SK-N-SH (cell line): ENCODE results near the gene SLC6A3. TPM values are rescaled to one million over a fixed set of nuclear protein-coding genes. Genes with fewer than 3 reads are reported as not detected.

Experiments used
- CTCF ChIA-PET: fragments of 300-600, 350-600 bp; formaldehyde crosslinking; extraction: SDS; loops from one replicate; lab custom pipeline; 2021; lab: Yijun Ruan, JAX
- POLR2A ChIA-PET: fragments of 350-600 bp; sonication (Branson Sonifier 250); formaldehyde crosslinking; extraction: SDS; loops from one replicate; lab custom pipeline; 2020; ENCODE audit warnings: antibody characterized with exemption, inconsistent platforms; lab: Yijun Ruan, JAX
- DNase-seq: peaks from one replicate; pipeline ENCODE4 v3.0.0; 2012
- H2AFZ ChIP-seq: fragments of 200-600 bp; sonication (generic); 2 replicates; pipeline ENCODE4 v1.8.1; 2016; ENCODE audit warnings: antibody characterized with exemption, mild to moderate bottlenecking, low read depth
- H3F3A ChIP-seq: fragments of 200-600 bp; sonication (generic); replicated peaks from 2 replicates; pipeline ENCODE3; 2016; ENCODE audit warnings: antibody characterized with exemption, mild to moderate bottlenecking; ENCODE audit not compliant: insufficient read depth
- H3K27ac ChIP-seq, 2 experiments: fragments of 200-500 bp in 1 of 2; fragments of 200-600 bp in 1 of 2; sonication (Bioruptor generic) in 1 of 2; sonication (generic), shearing (Covaris generic) in 1 of 2; 2 replicates each; pipeline versions ENCODE4 v1.5.1 to v1.6.1; 2014 to 2016; ENCODE audit warnings: low read depth in 2 of 2, inconsistent platforms in 1 of 2, low read length in 1 of 2, mild to moderate bottlenecking in 1 of 2, mixed read lengths in 1 of 2
- H3K27me3 ChIP-seq: fragments of 200-600 bp; sonication (generic), shearing (Covaris generic); 2 replicates; pipeline ENCODE4 v1.6.1; 2016; ENCODE audit warnings: mixed run types; ENCODE audit not compliant: insufficient read depth
- H3K36me3 ChIP-seq, 2 experiments: fragments of 200-500 bp in 1 of 2; fragments of 200-600 bp in 1 of 2; sonication (Bioruptor generic) in 1 of 2; sonication (generic) in 1 of 2; replicated peaks in 1 of 2; 2 replicates each; pipeline versions ENCODE3 to v1.5.1; 2014 to 2016; ENCODE audit warnings: low read length in 1 of 2, mild to moderate bottlenecking in 1 of 2; ENCODE audit not compliant: insufficient read depth in 2 of 2, control insufficient read depth in 1 of 2
- H3K4me1 ChIP-seq, 2 experiments: fragments of 200-500 bp in 1 of 2; fragments of 200-600 bp in 1 of 2; sonication (Bioruptor generic) in 1 of 2; sonication (generic), shearing (Covaris generic) in 1 of 2; 2 replicates each; pipeline versions ENCODE4 v1.5.1 to v1.6.1; 2014 to 2016; ENCODE audit warnings: low read depth in 1 of 2, low read length in 1 of 2, mixed run types in 1 of 2; ENCODE audit not compliant: insufficient read depth in 2 of 2, control insufficient read depth in 1 of 2
- H3K4me2 ChIP-seq: fragments of 200-600 bp; sonication (generic), shearing (Covaris generic); 2 replicates; pipeline ENCODE4 v1.6.1; 2017; ENCODE audit warnings: mixed run types
- H3K4me3 ChIP-seq, 2 experiments: fragments of 200-500 bp in 1 of 2; fragments of 200-600 bp in 1 of 2; sonication (Bioruptor generic) in 1 of 2; sonication (generic), shearing (Covaris generic) in 1 of 2; 2 replicates each; pipeline versions ENCODE4 v1.5.1 to v1.8.1; 2014 to 2016; ENCODE audit warnings: low read depth in 2 of 2, inconsistent platforms in 1 of 2, low read length in 1 of 2, mild to moderate bottlenecking in 1 of 2, mixed read lengths in 1 of 2, moderate library complexity in 1 of 2
- H3K79me2 ChIP-seq: fragments of 200-600 bp; sonication (generic); 2 replicates; pipeline ENCODE4 v1.8.1; 2017; ENCODE audit warnings: mild to moderate bottlenecking; ENCODE audit not compliant: insufficient read depth
- H3K9ac ChIP-seq: fragments of 200-600 bp; sonication (generic); 2 replicates; pipeline ENCODE4 v1.6.1; 2017; ENCODE audit warnings: mixed run types
- H3K9me2 ChIP-seq: fragments of 200-600 bp; sonication (generic); 2 replicates; pipeline ENCODE4 v1.6.1; 2017; ENCODE audit warnings: mixed run types
- H3K9me3 ChIP-seq: fragments of 200-600 bp; sonication (generic); 2 replicates; pipeline ENCODE4 v1.6.1; 2017; ENCODE audit warnings: mixed run types, mild to moderate bottlenecking, moderate library complexity
- H4K20me1 ChIP-seq: fragments of 200-600 bp; sonication (generic); 2 replicates; pipeline ENCODE4 v1.6.1; 2017; ENCODE audit warnings: mild to moderate bottlenecking, mixed run types; ENCODE audit not compliant: insufficient read depth
- CHD2 ChIP-seq: fragments of 150-350 bp; IDR thresholded peaks from 2 replicates; pipeline ENCODE4 v1.6.1; 2018; ENCODE audit warnings: low read length; ENCODE audit not compliant: partially characterized antibody
- CTCF ChIP-seq: fragments of 200-600 bp; sonication (generic); IDR thresholded peaks from 2 replicates; pipeline ENCODE4 v1.6.1; 2017; ENCODE audit warnings: antibody characterized with exemption, mild to moderate bottlenecking, moderate library complexity
- ELF1 ChIP-seq: IDR thresholded peaks from 2 replicates; pipeline ENCODE4 v1.4.0; 2012
- EP300 ChIP-seq, 2 experiments: IDR thresholded peaks; 2 replicates each; pipeline versions ENCODE4 v1.4.0 to v1.6.1; 2012; ENCODE audit warnings: borderline replicate concordance in 1 of 2, low read depth in 1 of 2, low read length in 1 of 2
- EZH2phosphoT487 ChIP-seq: fragments of 200-600 bp; sonication (generic); IDR thresholded peaks from 2 replicates; pipeline ENCODE4 v1.6.1; 2017; ENCODE audit warnings: low read depth, mixed run types, mild to moderate bottlenecking, antibody characterized with exemption, moderate library complexity, borderline replicate concordance
- FOSL2 ChIP-seq: IDR thresholded peaks from 2 replicates; pipeline ENCODE4 v1.4.0; 2012; ENCODE audit warnings: low read depth, mild to moderate bottlenecking, moderate library complexity, borderline replicate concordance
- GABPA ChIP-seq: IDR thresholded peaks from 2 replicates; pipeline ENCODE4 v1.4.0; 2012; ENCODE audit warnings: low read depth, mild to moderate bottlenecking
- NFIC ChIP-seq: IDR thresholded peaks from 2 replicates; pipeline ENCODE4 v1.4.0; 2012; ENCODE audit warnings: borderline replicate concordance
- NRF1 ChIP-seq: IDR thresholded peaks from 2 replicates; pipeline ENCODE4 v1.6.1; 2012; ENCODE audit warnings: low read depth, mild to moderate bottlenecking, low read length
- POLR2AphosphoS5 ChIP-seq: IDR thresholded peaks from 2 replicates; pipeline ENCODE4 v1.6.1; 2012; ENCODE audit warnings: low read depth, low read length
- RAD21 ChIP-seq: IDR thresholded peaks from 2 replicates; pipeline ENCODE4 v1.6.1; 2012; ENCODE audit warnings: mild to moderate bottlenecking, low read length
- RCOR1 ChIP-seq: fragments of 150-350 bp; IDR thresholded peaks from 2 replicates; pipeline ENCODE4 v1.6.1; 2017; ENCODE audit warnings: antibody characterized with exemption, low read length
- REST ChIP-seq: IDR thresholded peaks from 2 replicates; pipeline ENCODE4 v1.6.1; 2012; ENCODE audit warnings: mild to moderate bottlenecking, low read depth, low read length, moderate library complexity
- TAF1 ChIP-seq: IDR thresholded peaks from 2 replicates; pipeline ENCODE4 v1.6.1; 2012; ENCODE audit warnings: low read depth, mild to moderate bottlenecking, low read length, moderate library complexity, borderline replicate concordance
- TCF12 ChIP-seq: IDR thresholded peaks from 2 replicates; pipeline ENCODE4 v1.4.0; 2012
- ZBTB33 ChIP-seq: IDR thresholded peaks from 2 replicates; pipeline ENCODE4 v1.4.0; 2012; ENCODE audit warnings: low read depth, borderline replicate concordance
- WGBS: methylation state at CpG from one replicate; pipeline ENCODE4 v1.1.6; 2017; ENCODE audit warnings: low lambda C conversion rate; 5-methylcytosine and 5-hydroxymethylcytosine counted together
- polyA plus RNA-seq, 3 experiments: library from polyadenylated mRNA; depleted of rRNA; stranded (reverse); fragments of >200 nt; gene quantifications; 2 replicates each; pipeline ENCODE4 v1.2.3, GENCODE V29; 2012

The SLC6A3 gene
- polyA plus RNA-seq, 1 of the 3 experiments (the other 2 are of a cell fraction), result not detected

- peaks cover 77% of the 10 kb centered on the region for H3K27me3 ChIP-seq
- POLR2A ChIA-PET, result no interaction called here
Observed at GRCh38 chr5:1368756-1369155, 76.5 kb downstream of the SLC6A3 start.

More at GRCh38 chr5:1368756-1369155, 76.5 kb downstream of the SLC6A3 start:
- Histone ChIP-seq H3K36me3 (no peaks in the 10 kb centered on the region), H4K20me1 (no peaks in the 10 kb centered on the region), H3F3A (no peaks in the 10 kb centered on the region), H3K79me2 (no peaks in the 10 kb centered on the region)
- TF ChIP-seq REST, result no peak
- no peak for TF ChIP-seq NRF1
- no peak for TF ChIP-seq ZBTB33
- TF ChIP-seq POLR2AphosphoS5, result no peak
- TF ChIP-seq FOSL2, result no peak
- no peak for TF ChIP-seq EP300 (IDR thresholded peaks at IDR 0.05; ENCODE audit: borderline replicate concordance in 1 of 2, low read depth in 1 of 2, low read length in 1 of 2)
- TF ChIP-seq TCF12, result no peak
- no peak for TF ChIP-seq ELF1
- no peak for TF ChIP-seq EZH2phosphoT487
- no peak for TF ChIP-seq RCOR1
- TF ChIP-seq TAF1, result no peak
- no peak for TF ChIP-seq GABPA
- no peak for TF ChIP-seq RAD21
- no peak for TF ChIP-seq NFIC
- no peak for TF ChIP-seq CHD2
- no peak for TF ChIP-seq CTCF
- TF ChIP-seq, all 33 proteins: peak for 0
- CTCF ChIA-PET, result interaction anchor here (1.3 kb wide), 1 partner anchor 276 kb away, joined by 3 read pairs; no protein-coding TSS in a partner anchor
- no peaks in the 10 kb centered on the region for H3K9me2 ChIP-seq
- H3K4me2 ChIP-seq, result no peak overlapping the region
- no peak overlapping the region for H3K4me3 ChIP-seq
- 25% methylated on average over 3 of the region's 4 CpGs for WGBS
- no peaks in the 10 kb centered on the region for H3K4me1 ChIP-seq
- no peak overlapping the region for H3K27ac ChIP-seq
- no peak for DNase-seq
- H3K9ac ChIP-seq, result no peak overlapping the region
- H2AFZ ChIP-seq, result no peak overlapping the region
- no peaks in the 10 kb centered on the region for H3K9me3 ChIP-seq
